Hepatocyte (in vitro differentiated cells): ENCODE measurements around the gene WFDC12.

Experiments used
- CTCF ChIP-seq: fragments of 200-600 bp; sonication (generic); IDR thresholded peaks from 2 replicates; pipeline ENCODE4 v1.5.1; 2016; ENCODE audit warnings: antibody characterized with exemption, mild to moderate bottlenecking; ENCODE audit not compliant: poor library complexity
- EZH2 ChIP-seq: fragments of 200-600 bp; sonication (generic); IDR thresholded peaks from 2 replicates; pipeline ENCODE4 v1.6.1; 2016; ENCODE audit warnings: antibody characterized with exemption, mild to moderate bottlenecking, borderline replicate concordance
- EZH2phosphoT487 ChIP-seq: fragments of 200-600 bp; sonication (generic); IDR thresholded peaks from one replicate; pipeline ENCODE4 v1.6.1; 2018; ENCODE audit warnings: antibody characterized with exemption, mild to moderate bottlenecking, low read depth, moderate library complexity; ENCODE audit not compliant: unreplicated experiment, severe bottlenecking

GRCh38 chr20:45136911-45137310 lies 12.6 kb upstream of the WFDC12 start:
- TF ChIP-seq EZH2phosphoT487 (no peak), CTCF (no peak), EZH2 (no peak)
